Measurements from ENCODE around the gene KSR1.

KSR1 gene

DNA sequence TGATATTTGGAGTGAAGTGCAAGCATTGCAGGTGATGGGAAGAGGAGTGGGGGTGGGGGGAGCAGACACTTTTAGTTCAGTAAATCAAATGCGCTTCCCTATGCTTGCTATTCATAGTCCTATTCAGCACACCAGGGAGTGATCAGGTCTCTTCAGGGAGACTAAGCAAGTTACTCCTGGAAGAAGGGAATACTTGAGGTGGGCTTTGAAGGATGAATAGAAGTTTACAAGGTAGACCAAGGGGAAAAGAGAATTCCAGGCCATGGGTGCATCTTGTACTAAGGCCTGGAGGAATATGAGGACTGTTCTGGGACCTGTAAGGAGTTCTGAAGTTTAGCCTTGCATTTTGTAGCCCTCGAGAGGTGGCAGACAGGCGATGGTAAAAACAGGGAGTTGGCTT, 134.6 kb downstream of the KSR1 start:
- DNase-seq (ENCODE audit: low read depth) = no peak

DNA sequence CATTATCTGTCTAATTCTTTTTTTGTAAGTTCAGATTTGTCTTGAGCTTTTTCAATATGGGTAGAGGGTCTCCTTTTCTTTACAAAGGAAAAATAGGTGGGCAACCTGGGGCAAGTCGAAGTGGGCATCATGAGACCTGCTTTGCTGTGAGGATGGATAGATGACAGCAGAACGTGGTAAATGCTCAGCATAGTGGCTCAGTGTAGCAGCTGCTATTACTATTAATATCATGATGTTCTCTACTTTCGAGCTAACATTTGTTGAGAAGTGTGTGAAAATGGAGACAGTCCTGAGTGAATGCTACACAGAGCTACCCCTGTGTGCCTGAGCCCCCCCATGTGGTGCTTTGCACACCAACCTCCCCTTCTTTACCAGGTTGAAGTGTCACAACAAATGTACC, 135.7 kb downstream of the KSR1 start:
- no peak for DNase-seq (ENCODE audit: low read depth)

DNA sequence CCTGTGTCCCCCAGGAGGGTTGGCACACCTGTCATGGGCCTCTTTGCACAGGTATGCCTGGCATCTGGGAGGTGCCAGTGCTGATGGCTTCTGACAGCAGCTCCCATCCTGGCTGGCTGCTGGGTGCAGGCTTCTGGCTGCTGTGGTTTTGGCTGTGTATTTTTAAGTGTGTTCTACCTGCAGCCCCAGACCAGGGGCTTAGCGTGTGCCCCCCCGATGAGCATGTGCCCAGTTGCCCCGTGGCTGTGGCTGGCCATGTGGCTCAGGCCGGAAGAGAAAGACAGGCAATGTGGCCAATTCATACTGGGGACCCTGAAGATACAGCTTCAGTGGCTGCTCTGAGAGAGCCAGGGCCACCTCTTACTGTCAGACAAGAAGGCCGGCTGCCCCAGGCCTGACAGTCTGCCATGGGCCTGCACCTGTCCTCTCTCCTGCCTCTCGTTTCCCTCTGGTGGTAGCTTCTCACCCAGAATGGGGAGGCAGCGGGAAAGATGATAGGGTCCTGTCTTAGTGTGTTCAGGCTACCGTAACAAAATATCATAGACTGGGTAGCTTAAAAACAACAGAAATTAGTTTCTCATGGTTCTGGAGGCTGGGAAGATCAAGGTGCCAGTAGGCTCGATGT, 137.1 kb downstream of the KSR1 start:
- no peak for DNase-seq (ENCODE audit: low read depth)

DNA sequence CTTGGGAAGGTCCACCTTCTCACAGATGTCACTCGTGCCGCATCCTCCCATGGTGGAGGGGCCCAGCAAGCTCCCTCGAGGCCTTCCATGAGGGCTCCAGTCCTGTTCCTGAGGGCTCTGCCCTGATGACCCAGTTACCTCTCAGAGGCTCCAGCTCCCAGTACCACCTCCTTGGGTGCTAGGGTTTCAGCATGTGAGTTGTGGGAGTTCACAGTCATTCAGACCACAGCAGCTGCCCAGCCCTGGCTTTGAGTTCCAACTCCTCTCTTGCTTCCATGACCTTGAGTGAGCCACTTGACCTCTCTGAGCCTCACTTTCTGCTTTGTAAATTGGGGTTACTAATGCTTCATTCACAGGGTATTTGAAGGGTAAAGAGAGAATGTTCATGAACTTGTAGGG, 137.6 kb downstream of the KSR1 start:
- no peak for DNase-seq (ENCODE audit: low read depth)

DNA sequence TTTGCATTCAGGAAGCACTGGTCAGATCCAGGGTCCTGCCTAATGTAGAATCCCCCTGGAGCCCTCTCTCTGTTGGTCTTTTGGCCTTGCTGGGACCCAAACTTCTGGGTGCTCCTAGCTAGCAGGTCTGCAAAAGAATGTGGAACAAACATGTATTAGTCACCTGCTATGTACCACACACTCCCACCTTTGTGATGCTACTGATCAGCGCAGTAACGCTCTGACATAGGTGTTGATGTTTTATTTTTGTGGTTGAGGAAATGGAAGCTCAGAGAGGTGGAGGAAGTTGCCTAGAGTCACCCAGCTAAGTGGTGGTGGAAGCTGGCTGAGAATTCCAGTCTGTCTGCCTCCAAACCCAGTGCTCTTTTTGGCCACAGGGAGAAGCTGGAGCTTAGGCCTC, 139.0 kb downstream of the KSR1 start:
- no peak for DNase-seq (ENCODE audit: low read depth)

DNA sequence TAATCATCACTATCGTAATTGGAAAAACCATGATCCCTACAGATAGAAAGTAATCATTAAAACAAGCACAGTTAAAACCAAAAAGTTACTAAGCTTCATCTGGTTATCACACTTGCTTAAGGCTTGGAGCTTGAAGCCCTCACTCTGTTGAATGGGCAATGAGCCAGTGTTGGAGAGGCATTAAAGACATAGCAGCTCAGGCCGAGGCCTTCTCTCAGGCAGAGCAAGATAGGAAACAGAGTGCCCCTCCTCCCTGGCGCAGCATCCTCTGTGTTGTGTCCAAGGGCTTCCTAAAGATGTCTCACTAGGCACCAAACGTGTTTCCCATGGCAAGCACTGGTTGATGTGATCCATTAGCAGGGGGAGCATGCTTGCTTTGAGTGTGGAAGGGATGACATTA, 139.8 kb downstream of the KSR1 start:
- DNase-seq (ENCODE audit: low read depth) = no peak

DNA sequence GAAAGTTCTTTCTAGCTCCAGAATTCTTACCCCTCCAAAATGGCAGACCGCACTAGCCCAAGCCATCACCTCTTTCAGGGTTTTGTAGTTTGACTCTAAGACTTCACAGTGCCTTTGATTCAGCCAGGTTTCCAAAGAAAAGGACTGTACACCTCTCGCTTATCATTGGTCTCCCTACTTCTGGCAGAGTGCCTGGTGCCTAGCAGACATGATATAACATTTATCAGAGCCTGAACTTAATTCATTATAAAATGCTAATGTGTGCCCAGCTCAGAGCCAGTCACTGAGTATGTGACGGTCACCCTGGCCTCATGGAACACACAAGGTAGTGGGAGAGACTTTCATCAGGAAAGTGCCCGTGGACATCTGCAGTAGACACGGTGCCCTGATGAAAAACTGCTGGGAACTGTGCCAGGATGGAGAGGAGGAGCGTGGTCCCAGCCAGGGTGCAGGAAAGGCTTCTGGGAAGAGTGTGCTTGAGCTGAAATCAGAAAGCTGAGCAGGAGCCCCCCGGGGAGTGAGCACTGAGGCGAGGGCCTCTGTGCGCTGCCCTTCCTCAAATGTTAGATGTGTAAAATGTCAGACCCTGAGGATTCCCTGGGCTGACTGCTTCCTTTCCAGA, 140.4 kb downstream of the KSR1 start:
- DNase-seq (ENCODE audit: low read depth) = no peak

DNA sequence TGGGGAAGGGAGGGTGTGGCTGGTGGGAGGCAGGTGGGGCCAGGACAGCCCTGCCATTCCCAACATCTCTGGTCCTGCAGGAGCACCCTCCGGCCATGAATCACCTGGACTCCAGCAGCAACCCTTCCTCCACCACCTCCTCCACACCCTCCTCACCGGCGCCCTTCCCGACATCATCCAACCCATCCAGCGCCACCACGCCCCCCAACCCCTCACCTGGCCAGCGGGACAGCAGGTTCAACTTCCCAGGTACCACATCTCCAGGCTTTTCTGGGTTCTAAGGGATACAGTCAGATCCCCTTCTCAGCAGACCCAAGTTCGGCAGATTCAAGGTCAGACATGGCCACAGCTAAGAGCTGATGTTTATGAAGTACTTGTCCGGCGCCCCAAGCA, 140.9 kb downstream of the KSR1 start:
- DNase-seq (ENCODE audit: low read depth) = no peak

DNA sequence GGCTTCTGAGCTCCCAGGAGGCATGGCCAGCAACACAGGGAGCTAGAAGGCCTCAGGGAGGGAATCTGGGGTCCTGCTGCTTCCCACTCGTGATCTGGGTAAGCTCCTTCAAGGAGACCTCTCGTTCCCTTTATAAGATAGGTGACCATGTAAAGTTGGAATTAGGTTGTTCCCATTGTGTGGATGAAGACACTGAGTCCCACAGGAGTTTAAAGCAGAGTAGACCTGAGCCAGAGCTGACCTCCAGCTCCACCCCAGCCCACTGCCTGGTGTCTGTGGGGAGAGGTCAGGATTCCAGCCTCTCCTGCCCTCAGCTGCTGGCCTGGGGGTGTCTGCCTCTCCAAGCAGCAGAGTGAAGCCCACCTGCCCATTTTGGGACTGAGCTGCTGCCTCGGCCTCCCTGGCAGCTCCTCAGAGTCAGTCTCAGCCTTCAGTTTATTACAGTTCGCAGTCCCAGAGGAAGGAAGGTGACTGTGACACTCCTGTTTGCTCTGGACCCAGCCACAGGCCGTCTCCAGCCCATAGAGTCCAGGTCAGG, 141.6 kb downstream of the KSR1 start:
- no peak for DNase-seq (ENCODE audit: low read depth)

DNA sequence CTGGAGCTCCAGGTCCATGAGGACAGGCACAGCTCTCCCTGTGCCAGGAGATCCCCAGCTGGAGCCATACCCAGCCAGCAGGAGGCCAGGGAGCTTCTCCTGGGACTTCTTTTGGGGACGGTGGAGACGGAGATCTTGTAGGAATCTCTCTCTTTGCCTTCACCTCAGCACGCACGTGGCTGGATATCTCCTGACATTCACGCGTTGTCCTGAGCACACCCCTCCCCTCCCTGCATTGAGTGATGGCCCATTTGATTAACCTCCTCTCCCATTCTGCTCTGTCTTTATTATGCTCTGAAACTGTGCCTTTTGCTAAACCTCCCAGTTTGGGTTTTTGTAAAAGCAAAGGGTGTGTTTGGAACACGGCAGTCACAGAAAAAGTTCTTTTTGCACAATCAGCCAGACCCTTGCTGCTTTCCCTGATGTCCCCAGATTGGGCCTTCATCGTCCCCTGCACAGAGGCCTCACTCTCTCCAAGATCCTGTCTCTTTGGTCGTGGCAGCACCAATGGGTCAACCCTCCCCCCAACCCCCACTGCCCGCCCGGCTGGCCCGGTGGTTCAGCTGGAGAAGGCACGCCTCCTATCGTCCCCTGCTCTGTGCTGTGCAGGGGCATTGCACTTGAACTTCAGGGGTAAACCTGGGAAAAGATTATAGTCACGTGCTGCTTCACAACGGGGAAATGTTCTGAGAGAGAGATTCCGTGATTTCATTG, 142.2 kb downstream of the KSR1 start:
- DNase-seq (ENCODE audit: low read depth) = no peak

DNA sequence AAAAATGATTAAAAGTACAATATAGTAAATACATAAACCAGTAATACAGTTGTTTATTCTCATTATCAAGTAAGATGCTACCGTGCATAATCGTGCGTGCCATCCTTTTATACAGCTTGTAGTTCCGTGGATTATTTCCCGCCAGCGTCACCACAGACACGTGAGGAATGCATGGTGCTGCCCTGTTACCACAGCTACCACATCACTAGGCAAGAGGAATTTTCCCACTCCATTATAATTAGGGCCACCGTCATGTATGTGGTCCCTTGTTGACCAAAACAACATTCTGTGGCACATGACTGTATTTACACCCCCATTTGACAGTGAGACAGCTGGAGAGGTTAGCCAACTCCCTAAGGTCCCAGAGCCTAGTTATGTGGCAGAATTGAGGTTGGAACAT, 144.2 kb downstream of the KSR1 start:
- DNase-seq (ENCODE audit: low read depth) = no peak

DNA sequence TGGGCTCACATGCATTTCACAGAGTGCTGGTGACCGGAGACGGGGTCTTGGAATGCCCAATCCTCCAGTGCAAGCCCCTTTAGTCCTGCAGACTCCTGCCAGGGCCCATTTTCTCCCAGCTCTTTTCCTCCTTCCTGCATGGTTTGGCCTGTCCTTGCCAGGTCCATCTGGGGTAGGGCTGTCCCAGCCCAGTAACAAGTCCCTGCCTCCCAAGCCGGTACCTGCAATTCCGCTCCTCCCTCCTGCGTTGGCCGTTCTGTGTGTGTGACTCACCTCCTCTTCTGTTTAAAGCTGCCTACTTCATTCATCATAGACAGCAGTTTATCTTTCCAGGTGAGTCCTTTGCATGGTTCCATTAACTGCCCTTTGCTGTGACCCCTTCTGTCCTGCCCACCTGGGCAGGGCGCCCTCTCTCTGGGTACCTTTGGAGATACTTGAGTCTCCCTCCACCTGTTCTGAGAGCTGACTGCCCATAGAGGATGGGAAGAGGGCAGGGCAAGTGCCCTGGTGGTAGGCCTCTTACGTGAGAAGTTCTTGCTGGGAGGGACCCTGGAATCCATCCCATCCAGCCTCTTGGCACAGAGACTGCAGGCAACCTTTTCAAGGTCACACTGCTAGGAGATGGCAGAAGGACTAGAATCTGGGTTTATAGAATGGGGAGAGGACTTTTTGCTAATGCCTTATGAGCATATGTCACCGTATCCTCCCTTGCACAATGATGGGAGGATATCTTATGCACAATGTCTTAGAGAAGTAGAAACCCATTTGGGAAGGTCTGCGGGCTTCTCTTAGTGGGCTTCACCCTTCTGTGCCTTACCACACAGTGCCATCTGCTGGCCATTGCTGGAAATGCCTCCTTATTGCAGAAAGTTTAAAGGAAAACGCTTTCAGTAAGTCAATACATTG, 145.1 kb downstream of the KSR1 start:
- DNase-seq (ENCODE audit: low read depth) = peak; percentile 78

DNA sequence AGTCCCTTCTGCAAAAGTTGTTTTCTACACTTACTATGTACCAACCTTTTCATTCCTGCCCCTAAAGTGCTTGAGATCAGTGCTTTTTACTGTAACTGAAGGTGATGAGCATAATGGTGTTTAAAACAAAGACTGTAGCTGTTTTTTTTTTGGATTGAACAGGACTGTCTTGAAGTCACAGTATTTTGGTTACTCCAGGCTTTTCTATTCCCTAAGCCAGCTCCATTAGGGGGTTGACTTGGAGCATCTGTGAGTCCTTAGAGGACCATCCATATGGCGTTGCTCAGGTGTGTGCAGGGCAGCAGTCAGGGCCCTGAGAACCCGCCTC, 145.7 kb downstream of the KSR1 start:
- no peak for DNase-seq (ENCODE audit: low read depth)

DNA sequence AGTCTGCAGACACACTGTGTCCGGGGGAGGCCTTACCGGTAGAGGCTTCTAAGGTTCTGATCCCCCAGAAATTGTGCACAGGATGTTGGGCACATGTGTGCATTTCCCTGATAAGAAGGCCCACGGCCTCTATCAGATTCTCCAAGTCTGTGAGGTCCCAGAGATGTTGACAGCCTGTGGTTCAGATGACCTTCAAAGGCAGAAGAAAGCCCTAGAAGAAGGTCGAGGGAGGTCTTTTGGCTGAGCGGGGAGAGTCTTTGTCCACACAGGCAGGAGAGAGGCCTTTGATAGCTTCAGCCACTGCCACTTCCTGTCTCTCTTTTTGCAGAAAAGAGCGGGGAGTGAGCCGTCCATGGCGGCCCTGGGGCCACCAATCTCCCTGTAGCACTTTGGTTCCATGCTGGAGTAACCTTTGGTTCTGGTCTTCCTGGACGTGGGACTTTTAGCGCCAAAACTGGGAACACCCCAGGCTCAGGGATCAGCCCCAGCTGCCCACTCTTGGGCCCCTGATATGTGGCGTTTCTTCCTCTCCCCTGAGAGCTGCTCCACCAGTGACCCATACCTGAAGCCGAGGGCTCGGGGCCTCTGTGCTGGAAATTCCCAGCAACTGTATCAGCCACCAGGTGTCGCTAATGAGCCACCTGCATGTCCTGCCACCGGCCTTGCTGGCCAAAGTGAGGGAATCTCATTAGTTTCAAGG, 146.6 kb downstream of the KSR1 start:
- peak; percentile 47 for DNase-seq (ENCODE audit: low read depth)

DNA sequence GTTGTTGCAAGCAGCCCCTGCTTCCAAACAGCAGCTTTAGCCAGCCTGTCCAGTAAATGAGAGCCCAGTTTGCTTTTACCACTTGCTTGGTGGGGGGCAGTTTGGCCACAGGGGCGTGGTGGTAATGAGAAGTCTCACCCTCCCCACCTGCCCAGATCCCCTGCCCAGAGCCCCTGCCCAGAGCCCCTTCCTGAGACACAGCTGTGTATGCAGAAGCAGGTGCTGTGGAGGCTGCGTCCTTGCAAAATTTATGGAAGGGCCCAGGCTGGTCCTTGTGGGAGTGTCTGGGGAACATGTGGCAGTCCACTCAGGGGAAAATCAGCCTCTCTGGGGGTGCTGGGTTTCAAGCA, 147.1 kb downstream of the KSR1 start:
- DNase-seq (ENCODE audit: low read depth) = no peak

DNA sequence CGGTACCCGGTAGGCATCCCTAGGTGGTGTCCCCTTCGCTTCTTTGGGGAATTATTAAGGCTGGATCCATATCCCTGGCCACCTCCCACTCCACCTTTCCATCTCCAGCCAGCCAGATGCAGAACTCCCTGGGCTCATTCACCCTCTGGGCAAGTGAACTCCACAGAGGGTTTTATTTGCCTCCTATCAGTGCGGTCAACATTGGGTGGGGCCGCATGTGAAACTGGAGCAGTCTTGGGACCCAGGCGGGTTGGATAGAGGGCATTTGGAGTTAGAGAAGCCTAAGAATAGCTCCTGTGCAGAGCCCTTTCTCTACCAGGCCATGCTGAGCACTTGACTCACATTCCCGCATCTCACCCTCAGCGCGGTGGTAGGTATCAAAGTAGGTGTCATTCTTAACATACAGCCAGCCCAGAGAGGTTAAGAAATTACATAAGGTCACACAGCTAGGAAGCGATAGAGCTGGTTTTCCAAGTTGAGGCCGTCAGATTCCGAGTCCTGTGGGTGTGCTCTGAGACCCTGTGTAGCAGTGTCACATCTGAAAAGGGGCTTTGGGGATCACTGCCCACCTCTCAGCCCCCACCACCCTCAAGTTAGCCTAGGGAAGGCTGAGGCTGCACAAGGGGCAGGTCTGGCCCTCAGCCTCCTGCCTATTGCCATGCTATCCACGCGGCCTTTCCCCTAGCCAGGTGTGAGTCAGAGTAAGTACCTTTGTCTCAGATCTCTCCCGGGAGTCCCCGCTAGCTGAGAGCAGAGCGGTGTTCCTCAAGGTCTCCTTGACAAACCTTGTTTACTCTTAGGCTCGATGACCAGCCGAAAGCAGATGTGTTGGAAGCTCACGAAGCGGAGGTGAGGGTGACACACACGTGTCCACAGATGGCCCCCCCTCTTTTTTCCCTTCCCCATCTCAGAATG, 147.9 kb downstream of the KSR1 start:
- DNase-seq (ENCODE audit: low read depth) = no peak

DNA sequence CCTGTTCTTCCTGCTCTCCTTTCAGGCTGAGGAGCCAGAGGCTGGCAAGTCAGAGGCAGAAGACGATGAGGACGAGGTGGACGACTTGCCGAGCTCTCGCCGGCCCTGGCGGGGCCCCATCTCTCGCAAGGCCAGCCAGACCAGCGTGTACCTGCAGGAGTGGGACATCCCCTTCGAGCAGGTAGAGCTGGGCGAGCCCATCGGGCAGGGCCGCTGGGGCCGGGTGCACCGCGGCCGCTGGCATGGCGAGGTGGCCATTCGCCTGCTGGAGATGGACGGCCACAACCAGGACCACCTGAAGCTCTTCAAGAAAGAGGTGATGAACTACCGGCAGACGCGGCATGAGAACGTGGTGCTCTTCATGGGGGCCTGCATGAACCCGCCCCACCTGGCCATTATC, 149.2 kb downstream of the KSR1 start:
- DNase-seq (ENCODE audit: low read depth) = no peak

DNA sequence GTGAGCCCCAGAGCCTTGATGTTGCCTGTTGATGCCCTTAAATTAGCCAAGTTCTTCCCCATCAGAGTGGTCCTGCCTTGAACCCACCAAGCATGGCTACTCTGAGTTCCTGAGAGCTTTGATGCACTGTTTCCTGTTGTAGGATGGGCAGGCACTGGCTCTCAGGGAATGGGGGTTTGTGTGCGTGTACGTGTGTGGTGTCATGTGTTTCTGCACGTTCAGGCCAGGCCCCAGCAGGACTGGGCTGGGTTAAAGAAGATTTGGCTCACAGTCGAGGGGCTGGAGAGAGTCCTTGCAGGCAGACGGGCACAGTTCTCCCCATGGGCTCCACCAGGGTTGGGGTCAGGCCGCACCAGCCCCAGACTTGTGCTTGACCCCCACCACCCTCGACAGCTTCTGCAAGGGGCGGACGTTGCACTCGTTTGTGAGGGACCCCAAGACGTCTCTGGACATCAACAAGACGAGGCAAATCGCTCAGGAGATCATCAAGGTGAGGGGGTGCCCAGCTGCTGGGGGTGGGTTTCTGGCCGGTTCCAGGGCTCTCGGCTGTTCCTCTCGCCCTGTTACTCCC, 151.4 kb downstream of the KSR1 start:
- DNase-seq (ENCODE audit: low read depth) = no peak

DNA sequence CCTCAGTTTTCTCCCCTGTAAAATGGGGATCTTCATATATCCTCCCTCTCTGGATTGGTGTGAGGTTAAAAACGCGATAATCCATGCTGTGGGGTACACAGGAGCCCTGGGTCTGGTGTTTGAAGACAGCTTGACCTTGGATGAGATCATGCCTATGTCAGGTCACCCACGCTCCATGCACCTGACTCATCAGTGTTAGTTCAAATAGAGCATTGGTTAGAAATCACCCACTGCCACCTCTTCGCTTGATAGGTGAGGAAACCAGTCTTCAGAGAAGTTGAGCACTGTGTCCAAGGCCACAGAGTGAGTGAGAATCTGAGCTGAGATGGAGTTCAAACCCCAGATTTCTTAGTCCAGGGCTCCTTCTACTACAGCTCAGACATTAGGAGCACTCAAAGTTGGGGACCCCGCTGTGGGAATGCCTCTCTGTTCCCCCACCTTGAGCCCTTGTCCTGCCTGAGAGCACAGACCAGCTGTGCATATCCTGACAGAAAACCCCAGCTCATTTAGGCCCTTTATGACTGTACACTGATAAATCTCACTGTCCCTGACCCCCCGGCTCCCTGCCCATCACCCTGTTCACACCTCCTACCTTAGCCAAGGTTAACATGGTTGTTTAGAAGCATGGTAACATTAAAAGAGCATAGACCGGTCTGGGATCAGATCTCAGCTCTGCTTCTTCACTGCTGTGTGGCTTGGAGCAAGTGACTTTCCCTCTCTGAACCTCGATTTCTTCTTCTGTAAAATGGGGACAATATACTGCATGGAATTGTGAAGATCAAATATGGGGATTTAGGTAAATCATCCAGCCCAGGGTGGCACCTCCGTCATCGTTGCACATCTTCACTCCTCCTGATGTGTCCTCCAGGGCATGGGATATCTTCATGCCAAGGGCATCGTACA, 152.3 kb downstream of the KSR1 start:
- DNase-seq (ENCODE audit: low read depth) = no peak

Data from stimulated activated CD8-positive, alpha-beta memory T cell treated with anti-CD3 and anti-CD28 coated beads, Interleukin-7, amount 100 ng/mL, for 24 hours (primary cell).